Loucy (cell line): ENCODE data around the gene RPS6KA1.

Source experiments
- H2AFZ ChIP-seq: fragments of 200-600 bp; sonication (generic); 2 replicates; pipeline ENCODE4 v1.6.0; 2016; ENCODE audit warnings: antibody characterized with exemption, mild to moderate bottlenecking, low read length, moderate library complexity
- H3F3A ChIP-seq: fragments of 200-600 bp; 2 replicates; pipeline ENCODE4 v1.6.0; 2016; ENCODE audit warnings: antibody characterized with exemption, low read depth, mild to moderate bottlenecking
- H3K27me3 ChIP-seq: fragments of 200-600 bp; sonication (generic); 2 replicates; pipeline ENCODE4 v1.6.1; 2014; ENCODE audit warnings: low read length, mild to moderate bottlenecking; ENCODE audit not compliant: insufficient read depth, poor library complexity, severe bottlenecking
- H3K36me3 ChIP-seq: fragments of 200-600 bp; sonication (generic); 2 replicates; pipeline ENCODE4 v1.6.1; 2016; ENCODE audit warnings: low read length; ENCODE audit not compliant: insufficient read depth
- H3K4me1 ChIP-seq: fragments of 200-600 bp; sonication (generic); 2 replicates; pipeline ENCODE4 v1.5.1; 2014; ENCODE audit warnings: low read length, mild to moderate bottlenecking; ENCODE audit not compliant: insufficient read depth, poor library complexity, severe bottlenecking
- H3K4me2 ChIP-seq: fragments of 200-600 bp; sonication (generic); 2 replicates; pipeline ENCODE4 v1.6.0; 2014; ENCODE audit warnings: antibody characterized with exemption, low read length, low read depth, mild to moderate bottlenecking; ENCODE audit not compliant: poor library complexity, severe bottlenecking
- H3K4me3 ChIP-seq: fragments of 200-600 bp; sonication (generic); 2 replicates; pipeline ENCODE4 v1.5.1; 2014; ENCODE audit warnings: low read length, mild to moderate bottlenecking, mixed read lengths; ENCODE audit not compliant: poor library complexity, severe bottlenecking
- H3K79me2 ChIP-seq: fragments of 200-600 bp; sonication (generic); 2 replicates; pipeline ENCODE4 v1.6.1; 2014; ENCODE audit warnings: low read length; ENCODE audit not compliant: insufficient read depth
- H3K9ac ChIP-seq: fragments of 200-600 bp; sonication (generic); 2 replicates; pipeline ENCODE4 v1.6.0; 2014; ENCODE audit warnings: mild to moderate bottlenecking, low read depth, low read length, moderate library complexity; ENCODE audit not compliant: poor library complexity, severe bottlenecking
- H3K9me2 ChIP-seq: fragments of 200-600 bp; sonication (generic); replicated peaks from 2 replicates; pipeline ENCODE4 v1.6.1; 2016; ENCODE audit warnings: low read depth, low read length, mixed read lengths
- H3K9me3 ChIP-seq: fragments of 200-600 bp; sonication (generic); 2 replicates; pipeline ENCODE4 v1.6.1; 2014; ENCODE audit warnings: mild to moderate bottlenecking, antibody characterized with exemption, low read length, low read depth; ENCODE audit not compliant: insufficient read depth
- H4K20me1 ChIP-seq: fragments of 200-600 bp; sonication (generic); 2 replicates; pipeline ENCODE4 v1.6.0; 2014; ENCODE audit warnings: antibody characterized with exemption, low read length, mild to moderate bottlenecking; ENCODE audit not compliant: insufficient read depth, poor library complexity, severe bottlenecking
- EZH2phosphoT487 ChIP-seq: fragments of 200-600 bp; IDR thresholded peaks from 2 replicates; pipeline ENCODE4 v1.6.1; 2018; ENCODE audit warnings: antibody characterized with exemption, mild to moderate bottlenecking, moderate library complexity, borderline replicate concordance
- TF ChIP-seq, protein P1 (sequence below): fragments of 200-600 bp; sonication (generic); conservative IDR thresholded peaks from 2 replicates; pipeline ENCODE4 v1.5.1; 2014; ENCODE audit warnings: mild to moderate bottlenecking, antibody characterized with exemption, low read length

RPS6KA1 gene

DNA sequence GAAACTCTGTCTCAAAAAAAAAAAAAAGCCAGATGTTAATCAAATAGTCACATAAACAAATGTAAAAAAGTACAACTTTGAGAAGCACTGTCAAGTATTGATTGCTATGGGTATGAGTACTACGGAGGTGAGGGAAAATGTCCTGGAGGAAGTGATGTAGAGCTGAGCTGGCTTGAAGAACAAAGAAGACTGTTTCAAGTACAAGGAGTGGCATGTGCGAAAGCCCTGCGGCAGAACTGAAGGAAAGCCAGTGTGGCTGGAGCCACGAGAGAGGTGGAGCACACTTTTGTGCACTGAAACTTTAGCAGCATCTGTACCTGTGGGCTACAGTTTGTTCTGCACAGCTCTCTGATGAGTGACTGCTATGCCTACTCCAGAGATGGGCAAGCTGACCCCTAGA lies 5.4 kb upstream of the RPS6KA1 start:
- H3K27me3 ChIP-seq: no peaks in the 10 kb centered on the region
- no peaks in the 10 kb centered on the region for H3K9me2 ChIP-seq
- no peaks in the 10 kb centered on the region for H4K20me1 ChIP-seq
- no peaks in the 10 kb centered on the region for H3K4me1 ChIP-seq
- H3K9ac ChIP-seq: no peak overlapping the region
- H3K36me3 ChIP-seq: no peaks in the 10 kb centered on the region
- H3K9me3 ChIP-seq: no peaks in the 10 kb centered on the region
- no peak overlapping the region for H3K4me2 ChIP-seq
- H3K79me2 ChIP-seq: no peaks in the 10 kb centered on the region
- no peak overlapping the region for H3K4me3 ChIP-seq
- no peak overlapping the region for H2AFZ ChIP-seq
- no peaks in the 10 kb centered on the region for H3F3A ChIP-seq
- TF ChIP-seq, protein P1, sequence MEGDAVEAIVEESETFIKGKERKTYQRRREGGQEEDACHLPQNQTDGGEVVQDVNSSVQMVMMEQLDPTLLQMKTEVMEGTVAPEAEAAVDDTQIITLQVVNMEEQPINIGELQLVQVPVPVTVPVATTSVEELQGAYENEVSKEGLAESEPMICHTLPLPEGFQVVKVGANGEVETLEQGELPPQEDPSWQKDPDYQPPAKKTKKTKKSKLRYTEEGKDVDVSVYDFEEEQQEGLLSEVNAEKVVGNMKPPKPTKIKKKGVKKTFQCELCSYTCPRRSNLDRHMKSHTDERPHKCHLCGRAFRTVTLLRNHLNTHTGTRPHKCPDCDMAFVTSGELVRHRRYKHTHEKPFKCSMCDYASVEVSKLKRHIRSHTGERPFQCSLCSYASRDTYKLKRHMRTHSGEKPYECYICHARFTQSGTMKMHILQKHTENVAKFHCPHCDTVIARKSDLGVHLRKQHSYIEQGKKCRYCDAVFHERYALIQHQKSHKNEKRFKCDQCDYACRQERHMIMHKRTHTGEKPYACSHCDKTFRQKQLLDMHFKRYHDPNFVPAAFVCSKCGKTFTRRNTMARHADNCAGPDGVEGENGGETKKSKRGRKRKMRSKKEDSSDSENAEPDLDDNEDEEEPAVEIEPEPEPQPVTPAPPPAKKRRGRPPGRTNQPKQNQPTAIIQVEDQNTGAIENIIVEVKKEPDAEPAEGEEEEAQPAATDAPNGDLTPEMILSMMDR: no peak
- no peak for TF ChIP-seq EZH2phosphoT487

DNA sequence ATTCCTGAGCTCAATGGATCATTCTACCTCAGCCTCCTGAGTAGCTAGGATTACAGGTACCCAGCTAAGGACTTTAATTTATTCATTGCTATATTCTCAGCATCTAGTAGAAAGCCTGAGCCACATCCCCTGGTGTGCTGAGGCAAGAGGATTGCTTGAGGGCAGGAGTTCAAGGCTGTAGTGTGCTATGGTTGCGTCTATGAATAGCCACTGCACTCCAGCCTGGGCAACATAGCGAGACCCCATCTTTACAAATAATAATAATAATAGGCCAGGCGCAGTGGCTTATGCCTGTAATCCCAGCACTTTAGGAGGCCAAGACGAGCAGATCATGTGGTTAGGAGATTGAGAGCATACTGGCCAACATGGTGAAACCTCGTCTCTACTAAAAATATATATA lies 3.3 kb upstream of the RPS6KA1 start:
- no peak overlapping the region for H3K4me3 ChIP-seq
- no peaks in the 10 kb centered on the region for H3K9me3 ChIP-seq
- H3K36me3 ChIP-seq: no peaks in the 10 kb centered on the region
- no peak overlapping the region for H3K4me2 ChIP-seq
- no peaks in the 10 kb centered on the region for H3K27me3 ChIP-seq
- peaks cover 8% of the 10 kb centered on the region for H4K20me1 ChIP-seq
- no peaks in the 10 kb centered on the region for H3K9me2 ChIP-seq
- H2AFZ ChIP-seq: no peak overlapping the region
- no peak overlapping the region for H3K9ac ChIP-seq
- peaks cover 15% of the 10 kb centered on the region for H3K4me1 ChIP-seq
- no peaks in the 10 kb centered on the region for H3F3A ChIP-seq
- H3K79me2 ChIP-seq: peaks cover 8% of the 10 kb centered on the region; the same call in 1 of the 2 replicates
- TF ChIP-seq, protein P1: no peak
- TF ChIP-seq EZH2phosphoT487: no peak

DNA sequence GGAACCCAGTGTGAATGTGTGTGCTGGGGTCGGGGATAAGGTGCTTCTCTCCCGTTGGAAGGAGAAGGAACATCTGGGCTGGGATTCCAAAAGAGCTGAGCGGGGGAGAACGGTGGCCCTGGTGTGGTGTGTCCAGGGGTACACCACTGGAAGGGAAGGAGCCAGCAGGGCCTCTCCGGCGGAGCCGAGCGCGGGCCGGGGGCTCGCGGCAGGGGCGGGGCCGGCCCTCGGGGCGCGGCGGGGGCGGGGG lies 231 bp upstream of the RPS6KA1 start:
- peaks cover 14% of the 10 kb centered on the region; the same call in 1 of the 2 replicates for H3K79me2 ChIP-seq
- H3K9me3 ChIP-seq: no peaks in the 10 kb centered on the region
- TF ChIP-seq, protein P1: no peak
- no peak for TF ChIP-seq EZH2phosphoT487
- H3K27me3 ChIP-seq: no peaks in the 10 kb centered on the region
- peaks cover 8% of the 10 kb centered on the region for H4K20me1 ChIP-seq
- no peaks in the 10 kb centered on the region for H3K9me2 ChIP-seq
- H3K4me3 ChIP-seq: peak overlapping the region; percentile 77
- H3K4me2 ChIP-seq: peak overlapping the region; percentile 77
- no peaks in the 10 kb centered on the region for H3K36me3 ChIP-seq
- H2AFZ ChIP-seq: peak overlapping the region; percentile 100
- peak overlapping the region; percentile 56 for H3K9ac ChIP-seq
- H3K4me1 ChIP-seq: peaks cover 28% of the 10 kb centered on the region
- H3F3A ChIP-seq: no peaks in the 10 kb centered on the region
